Measurements from ENCODE around the gene SFXN4.

GRCh38 chr10:119135513-119135881 is 30.0 kb downstream of the SFXN4 start:
- TF ChIP-seq TAF1 (IDR thresholded peaks at IDR 0.05; ENCODE audit: low read depth) (no peak), REST (IDR thresholded peaks at IDR 0.05; ENCODE audit: low read depth) (no peak), CEBPB (IDR thresholded peaks at IDR 0.05) (no peak), EP300 (IDR thresholded peaks at IDR 0.05; ENCODE audit: borderline replicate concordance) (no peak), TEAD4 (IDR thresholded peaks at IDR 0.05) (no peak), MAX (IDR thresholded peaks at IDR 0.05) (no peak), NFIC (IDR thresholded peaks at IDR 0.05) (no peak), YY1 (IDR thresholded peaks at IDR 0.05; ENCODE audit: low read depth) (no peak), CREB1 (IDR thresholded peaks at IDR 0.05; ENCODE audit: low read depth) (no peak), EGR1 (IDR thresholded peaks at IDR 0.05) (no peak), RAD21 (IDR thresholded peaks at IDR 0.05; ENCODE audit: low read depth) (no peak), USF1 (IDR thresholded peaks at IDR 0.05) (no peak), FOXM1 (IDR thresholded peaks at IDR 0.05; ENCODE audit: borderline replicate concordance, low read depth) (no peak)
